HG03066 (cell line): ENCODE measurements around the gene CREBRF.
"Not testable (repeated sequence)": the region's sequence is repeated elsewhere in the genome, so short reads cannot be mapped to it uniquely, and the experiment has no call there.

Source experiments
- ATAC-seq: cut with Tn5 transposase; IDR thresholded peaks from one replicate; pipeline ENCODE4 v1.9.1; 2021; ENCODE audit warnings: low read depth; ENCODE audit not compliant: unreplicated experiment

CREBRF gene

GRCh38 chr5:173035904-173036707, 20.0 kb upstream of the CREBRF start:
- peak; percentile 60 for ATAC-seq

DNA sequence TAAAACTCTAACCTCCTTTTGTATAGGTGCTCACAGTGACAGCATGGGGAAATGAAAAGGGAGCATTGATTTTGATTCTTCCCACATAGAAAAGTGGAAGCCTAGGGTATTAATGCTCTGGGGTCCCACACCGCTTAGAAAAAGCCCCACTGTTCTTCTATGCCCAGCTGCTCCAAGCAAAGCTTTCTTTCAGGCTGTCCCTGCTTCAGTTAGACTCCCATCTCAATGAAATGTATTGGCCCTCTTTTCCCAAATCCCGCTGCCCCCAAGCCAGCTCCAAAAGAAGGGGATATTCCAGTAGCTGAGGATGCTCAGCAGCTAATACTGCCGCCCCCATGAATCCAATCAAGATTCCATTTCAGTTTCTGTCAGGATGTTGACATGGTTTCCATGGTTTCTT, 17.0 kb upstream of the CREBRF start:
- ATAC-seq = no peak

DNA sequence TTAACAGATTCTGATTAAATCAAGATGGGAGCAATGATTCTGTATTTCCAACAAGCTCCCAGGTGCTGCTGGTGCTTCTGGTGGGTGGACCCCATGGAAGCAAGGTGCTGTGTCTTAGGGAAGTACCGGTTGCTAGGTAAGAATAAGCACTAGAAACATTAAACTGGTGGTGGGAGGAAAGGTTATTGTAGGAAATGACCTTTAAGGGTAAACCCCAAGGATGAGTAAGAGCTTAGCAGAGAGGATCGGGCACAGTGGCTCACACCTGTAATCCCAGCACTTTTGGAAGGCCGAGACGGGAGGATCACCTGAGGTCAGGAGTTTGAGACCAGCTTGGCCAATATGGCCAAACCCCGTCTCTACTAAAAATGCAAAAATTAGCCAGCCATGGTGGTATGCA, 16.2 kb upstream of the CREBRF start:
- ATAC-seq = no peak

DNA sequence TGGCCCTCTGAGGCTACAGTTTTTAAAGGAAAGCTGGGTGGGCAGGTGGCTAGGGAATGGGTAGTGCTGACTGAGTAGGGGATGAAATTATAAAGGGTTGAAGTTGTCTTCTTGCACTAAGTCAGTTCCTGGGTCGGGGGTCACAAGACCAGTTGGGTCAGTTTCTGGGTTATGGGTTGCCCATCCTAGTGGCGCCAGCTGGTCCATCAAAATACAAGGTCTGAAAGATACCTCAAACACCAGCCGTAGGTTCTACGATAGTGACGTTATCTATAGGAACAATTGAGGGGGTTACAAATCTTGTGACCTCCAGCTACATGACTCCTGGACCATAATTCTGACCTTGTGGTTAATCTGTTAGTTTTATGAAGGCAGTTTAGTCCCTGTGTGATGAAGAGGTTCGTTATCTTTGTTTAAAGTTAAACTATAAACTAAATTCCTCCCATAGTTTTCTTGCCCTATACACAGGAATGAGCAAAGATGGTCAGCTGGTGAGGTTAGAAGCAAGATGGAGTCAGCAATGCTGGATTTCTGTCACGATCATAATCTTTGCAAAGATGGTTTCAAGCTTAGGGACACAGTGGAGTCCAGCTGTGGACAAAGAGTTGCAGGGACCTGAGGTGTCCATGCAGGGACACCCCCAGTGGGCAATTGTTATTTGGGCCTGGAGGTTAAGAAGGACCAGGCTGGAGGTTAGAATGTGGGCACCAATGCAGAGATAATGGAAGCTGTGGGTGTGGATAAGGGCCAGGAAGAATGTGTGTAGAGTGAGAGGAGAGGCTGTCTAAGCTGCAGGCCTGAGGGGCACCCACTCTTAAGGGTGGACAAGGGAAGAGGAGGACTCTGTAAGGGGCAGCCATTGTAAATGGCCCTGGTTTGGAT, 14.0 kb upstream of the CREBRF start:
- ATAC-seq = no peak

DNA sequence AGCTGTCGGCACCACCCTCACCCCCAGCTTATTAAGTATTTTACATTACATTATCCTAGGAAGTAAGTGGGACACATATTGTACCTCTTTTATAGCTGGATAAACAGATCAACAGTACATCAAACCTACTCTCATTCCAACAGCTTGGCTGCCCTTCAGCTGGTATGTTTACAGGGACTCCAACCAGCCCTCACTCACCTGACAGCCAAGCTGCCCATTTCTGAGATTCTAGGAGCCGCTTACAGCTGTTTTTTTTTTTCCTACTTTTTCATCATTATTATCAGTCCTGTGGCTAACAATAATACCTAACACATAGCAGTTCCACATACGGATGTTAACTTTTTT, 13.4 kb upstream of the CREBRF start:
- no peak for ATAC-seq

DNA sequence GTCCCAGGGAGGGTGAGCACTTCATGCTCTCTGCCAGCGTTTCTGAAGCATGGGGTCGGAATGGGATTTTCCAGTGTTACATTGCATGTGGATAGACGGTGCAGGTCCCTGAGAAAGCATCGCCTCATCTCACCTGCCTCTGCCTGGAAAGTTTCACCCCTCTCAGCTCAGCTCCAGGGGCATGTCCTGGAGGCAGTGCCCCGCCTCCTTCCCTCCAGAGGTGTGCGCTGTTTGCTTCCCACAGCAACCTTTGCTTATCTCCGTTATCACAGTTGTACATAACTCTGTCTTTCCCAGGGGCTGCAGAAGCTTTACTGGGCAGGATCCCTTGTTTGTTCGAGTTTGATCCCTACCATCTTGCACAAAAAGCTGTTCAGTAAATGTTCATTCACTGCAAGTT, 10.7 kb upstream of the CREBRF start:
- no peak for ATAC-seq

GRCh38 chr5:173047096-173047837, 8.9 kb upstream of the CREBRF start:
- not testable (repeated sequence) for ATAC-seq

DNA sequence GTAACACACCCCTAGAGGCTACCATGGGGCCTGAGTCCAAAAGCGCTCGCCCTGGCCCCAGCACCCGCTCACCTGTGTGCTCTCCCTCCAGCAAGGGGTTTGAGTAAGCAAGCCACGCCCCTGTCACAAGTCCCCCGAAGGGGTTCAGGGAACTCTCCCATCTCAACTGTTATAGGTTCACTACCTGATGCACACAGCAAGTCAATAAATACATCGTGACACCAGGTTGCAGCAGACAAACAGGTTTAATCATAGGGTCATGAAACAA, 8.4 kb upstream of the CREBRF start:
- no peak for ATAC-seq

GRCh38 chr5:173050791-173051190, 5.4 kb upstream of the CREBRF start:
- ATAC-seq = no peak

- no peak for ATAC-seq
These were observed 4.4 kb upstream of the CREBRF start for GRCh38 chr5:173051746-173052145.

DNA sequence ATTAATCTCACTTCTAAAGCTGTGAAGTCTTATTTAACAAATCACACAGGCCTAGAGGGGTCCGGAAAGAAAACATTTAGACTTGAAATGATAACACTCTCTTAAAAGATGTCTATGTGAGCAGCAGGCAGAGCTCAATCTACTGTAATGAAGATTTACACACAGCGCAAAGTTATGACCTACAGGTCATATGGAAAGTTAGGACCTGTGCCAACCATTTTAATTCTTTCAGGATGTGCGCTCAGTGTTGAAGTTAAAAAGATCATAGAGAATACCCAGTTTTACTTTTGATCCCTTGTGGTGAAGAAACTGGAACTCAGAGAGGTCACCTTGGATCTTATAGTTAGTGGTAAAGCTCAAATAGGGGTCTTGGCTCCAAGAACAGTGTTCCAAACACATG, 3.1 kb upstream of the CREBRF start:
- ATAC-seq = no peak

- no peak for ATAC-seq
These were observed 970 bp upstream of the CREBRF start for GRCh38 chr5:173055042-173055721.

- ATAC-seq = no peak
These were observed 500 bp upstream of the CREBRF start for GRCh38 chr5:173055722-173055982.

- ATAC-seq = peak; percentile 27
These were observed 570 bp downstream of the CREBRF start for GRCh38 chr5:173056783-173057061.

DNA sequence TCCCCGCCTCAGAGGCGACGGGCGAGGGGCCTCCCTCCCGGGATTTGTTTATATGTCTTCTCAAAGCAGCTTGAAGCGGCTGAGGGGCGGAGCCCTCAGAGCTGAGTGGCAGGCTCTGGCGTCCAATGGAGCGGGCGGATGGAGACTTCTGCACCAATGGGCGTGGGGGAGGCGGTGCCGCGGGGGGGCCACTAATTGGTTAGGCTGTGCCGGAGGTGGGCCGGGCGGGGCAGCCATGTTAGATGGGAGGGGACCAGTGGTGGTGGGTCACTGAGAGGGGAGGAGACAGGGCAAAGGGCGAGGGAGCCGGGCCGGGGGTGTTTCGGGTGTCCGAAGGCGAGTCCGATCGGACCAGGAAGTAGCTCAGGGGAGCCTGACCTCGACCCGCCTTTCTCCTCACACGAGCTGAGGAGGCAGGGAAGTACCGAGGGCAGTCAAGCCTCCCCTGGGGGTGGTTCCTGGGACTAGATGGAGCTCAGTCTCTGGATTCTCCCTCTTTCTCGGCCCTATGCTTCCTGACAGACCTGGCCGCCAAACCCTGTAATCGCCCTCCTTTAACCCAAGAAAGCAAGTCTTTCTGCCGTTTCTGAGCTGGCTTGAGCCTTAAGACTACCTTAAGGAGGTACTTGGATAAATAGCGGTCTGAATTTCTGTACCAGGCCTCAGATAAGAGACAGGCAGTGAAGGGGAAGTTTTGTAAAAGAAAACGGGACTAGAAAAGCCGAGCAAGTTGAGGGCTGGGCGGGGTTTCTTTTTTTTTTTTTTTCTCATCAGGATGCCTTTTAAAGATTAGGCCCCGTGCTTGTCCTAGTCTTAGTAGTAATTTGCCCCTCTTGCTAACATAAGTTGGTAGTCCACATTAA, 1.1 kb downstream of the CREBRF start:
- peak; percentile 74 for ATAC-seq

DNA sequence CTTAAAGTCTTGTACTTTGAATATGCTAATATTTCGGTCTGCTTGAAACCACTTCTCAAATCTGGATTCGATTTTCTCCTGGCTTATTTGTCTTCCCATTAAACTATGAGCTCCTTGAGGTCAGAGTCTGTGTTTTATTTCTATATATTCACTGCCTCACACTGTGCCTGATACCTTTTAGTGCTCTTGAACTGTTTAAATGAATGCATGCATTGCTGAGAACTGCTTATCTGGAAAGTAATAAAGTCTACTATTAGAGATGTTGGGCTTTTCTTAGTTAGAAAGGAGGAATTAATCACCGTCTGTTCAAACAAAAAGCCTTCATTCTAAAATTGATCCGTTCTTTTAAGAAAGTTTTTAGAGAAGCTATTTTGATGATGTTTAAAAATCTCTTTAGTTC, 6.0 kb downstream of the CREBRF start:
- no peak for ATAC-seq

- ATAC-seq = no peak
These were observed 9.0 kb downstream of the CREBRF start for GRCh38 chr5:173065155-173065554.

DNA sequence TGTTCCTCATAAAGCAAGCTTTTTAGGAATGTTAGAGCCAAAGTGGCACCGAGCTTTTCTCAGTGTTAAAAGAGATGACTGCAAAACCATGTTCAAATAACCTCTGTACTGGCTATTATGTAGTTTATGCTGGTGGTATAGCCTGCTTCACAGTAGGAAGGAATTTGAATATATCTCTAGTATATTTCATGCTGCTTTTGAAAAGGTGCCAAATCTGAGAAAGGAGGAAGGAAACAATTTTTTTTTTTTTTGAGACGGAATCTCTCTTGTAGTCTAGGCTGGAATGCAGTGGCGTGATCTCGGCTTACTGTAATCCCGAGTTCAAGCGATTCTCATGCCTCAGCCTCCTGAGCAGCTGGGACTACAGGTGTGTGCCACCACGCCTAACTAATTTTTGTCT, 13.5 kb downstream of the CREBRF start:
- no peak for ATAC-seq

- ATAC-seq = no peak
These were observed 19.1 kb downstream of the CREBRF start for GRCh38 chr5:173075137-173075843.

DNA sequence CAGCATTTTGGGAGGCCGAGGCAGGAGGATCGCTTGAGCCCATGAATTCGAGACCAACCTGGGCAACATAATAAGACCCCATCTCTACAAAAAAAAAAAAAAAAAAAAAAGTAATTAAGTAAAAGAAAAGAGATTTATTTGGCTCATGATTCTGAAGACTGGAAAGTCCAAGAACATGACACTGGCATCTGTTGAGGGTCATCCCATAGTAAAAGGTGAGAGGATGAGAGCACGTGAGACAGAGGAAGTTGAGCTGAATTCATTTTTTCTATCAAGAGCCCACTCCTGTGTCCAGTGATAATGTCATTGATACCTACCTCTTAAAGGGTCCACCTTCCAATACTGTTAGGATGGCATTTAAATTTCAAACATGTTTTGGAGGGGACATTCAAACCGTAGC, 19.8 kb downstream of the CREBRF start:
- no peak for ATAC-seq
